Uterus (tissue), 4 donors: ENCODE measurements around the gene NNT. TPM values are rescaled to one million over a fixed set of nuclear protein-coding genes. Genes with fewer than 3 reads are reported as not detected.

ENCODE experiments used
- DNase-seq, 2 donors: peaks; one replicate each; pipeline ENCODE4 v3.0.0-alpha.2; 2019 to 2020
- H3K27ac ChIP-seq, 2 donors: fragments of 200-600 bp; sonication (generic); 1 replicate in 1 of 2; 2 replicates in 1 of 2; pipeline ENCODE4 v1.5.1; 2016 to 2018
- H3K27me3 ChIP-seq, 2 donors: fragments of 200-600 bp; sonication (generic); one replicate each; pipeline ENCODE4 v1.5.1; 2018 to 2019; ENCODE audit warnings: control low read depth in 1 of 2
- H3K36me3 ChIP-seq, 2 donors: fragments of 200-600 bp; sonication (generic); one replicate each; pipeline ENCODE4 v1.5.1; 2019; ENCODE audit warnings: control low read depth in 1 of 2
- H3K4me1 ChIP-seq, 2 donors: fragments of 200-600 bp; sonication (generic); one replicate each; pipeline ENCODE4 v1.5.1; 2018 to 2019; ENCODE audit warnings: control low read depth in 1 of 2
- H3K4me3 ChIP-seq, 2 donors: fragments of 200-600 bp; sonication (generic); 1 replicate in 1 of 2; 2 replicates in 1 of 2; pipeline ENCODE4 v1.5.1; 2018 to 2019; ENCODE audit warnings: mild to moderate bottlenecking in 1 of 2
- H3K9me3 ChIP-seq, 2 donors: fragments of 200-600 bp; sonication (generic); one replicate each; pipeline ENCODE4 v1.5.1; 2019; ENCODE audit warnings: control low read depth in 1 of 2
- POLR2A ChIP-seq, 2 donors: fragments of 450-650 bp; IDR thresholded peaks; one replicate each; pipeline ENCODE4 v1.6.1; 2016; ENCODE audit warnings: antibody characterized with exemption in 2 of 2, mild to moderate bottlenecking in 1 of 2, moderate library complexity in 1 of 2
- intact Hi-C: fragments of 100-400 bp; cut with DNase I; formaldehyde crosslinking; loops from one replicate; pipeline ENCODE4 v1.15.1; 2023; ENCODE audit warnings: low total_unique reads
- total RNA-seq, 4 donors: library from RNA; depleted of rRNA in 3 of 4; stranded (reverse); fragments of >200 nt in 3 of 4; gene quantifications; one replicate each; pipeline versions ENCODE4 v1.1.0 to v1.2.4, GENCODE V29; 2014 to 2023
- TF ChIP-seq, protein P1 (sequence below), 4 experiments: fragments of 200-600 bp in 2 of 4; fragments of 450-650 bp in 2 of 4; sonication (generic) in 2 of 4; IDR thresholded peaks; one replicate each; pipeline ENCODE4 v1.5.1; 2016 to 2019; ENCODE audit warnings: antibody characterized with exemption in 4 of 4, mild to moderate bottlenecking in 2 of 4, moderate library complexity in 1 of 4
- donor health status: DM: yes; HTN: yes; CAD: no.

NNT gene
- total RNA-seq, 4 donors from 2014 or later, result 25.3 to 112 (median 43.8) TPM

DNA sequence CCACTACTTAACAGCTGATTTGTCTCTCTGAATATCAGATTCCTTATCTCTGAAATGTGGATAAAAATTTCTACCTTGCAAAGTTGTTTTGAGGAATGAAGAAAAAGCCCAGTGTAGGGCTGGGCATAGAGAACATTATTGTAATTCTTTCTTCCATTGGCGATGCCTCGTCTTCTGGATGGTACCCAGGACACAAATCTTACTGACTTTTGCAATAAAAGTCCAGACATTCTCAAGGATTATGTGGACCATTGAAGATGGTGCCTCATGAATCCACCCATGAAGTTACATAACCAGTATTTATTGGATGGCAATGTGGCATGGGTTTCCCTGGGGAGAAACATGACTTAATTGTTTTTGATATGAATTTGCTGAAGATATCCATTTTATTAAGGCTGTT, 33.1 kb downstream of the NNT start:
- no peaks in the 10 kb centered on the region for H3K9me3 ChIP-seq
- H3K36me3 ChIP-seq, result no peaks in the 10 kb centered on the region
- peaks cover 0 to under 1% of the 10 kb centered on the region in 2 donors for H3K4me1 ChIP-seq
- peak overlapping the region in 1 of 2 donors; percentile 5 for H3K27ac ChIP-seq
- no peak for DNase-seq
- no peak for TF ChIP-seq POLR2A (IDR thresholded peaks at IDR 0.05)
- TF ChIP-seq, protein P1, sequence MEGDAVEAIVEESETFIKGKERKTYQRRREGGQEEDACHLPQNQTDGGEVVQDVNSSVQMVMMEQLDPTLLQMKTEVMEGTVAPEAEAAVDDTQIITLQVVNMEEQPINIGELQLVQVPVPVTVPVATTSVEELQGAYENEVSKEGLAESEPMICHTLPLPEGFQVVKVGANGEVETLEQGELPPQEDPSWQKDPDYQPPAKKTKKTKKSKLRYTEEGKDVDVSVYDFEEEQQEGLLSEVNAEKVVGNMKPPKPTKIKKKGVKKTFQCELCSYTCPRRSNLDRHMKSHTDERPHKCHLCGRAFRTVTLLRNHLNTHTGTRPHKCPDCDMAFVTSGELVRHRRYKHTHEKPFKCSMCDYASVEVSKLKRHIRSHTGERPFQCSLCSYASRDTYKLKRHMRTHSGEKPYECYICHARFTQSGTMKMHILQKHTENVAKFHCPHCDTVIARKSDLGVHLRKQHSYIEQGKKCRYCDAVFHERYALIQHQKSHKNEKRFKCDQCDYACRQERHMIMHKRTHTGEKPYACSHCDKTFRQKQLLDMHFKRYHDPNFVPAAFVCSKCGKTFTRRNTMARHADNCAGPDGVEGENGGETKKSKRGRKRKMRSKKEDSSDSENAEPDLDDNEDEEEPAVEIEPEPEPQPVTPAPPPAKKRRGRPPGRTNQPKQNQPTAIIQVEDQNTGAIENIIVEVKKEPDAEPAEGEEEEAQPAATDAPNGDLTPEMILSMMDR (IDR thresholded peaks at IDR 0.05), result no peak
- H3K4me3 ChIP-seq, result no peak overlapping the region
- intact Hi-C loops, result no loop called here
- H3K27me3 ChIP-seq, result no peaks in the 10 kb centered on the region

DNA sequence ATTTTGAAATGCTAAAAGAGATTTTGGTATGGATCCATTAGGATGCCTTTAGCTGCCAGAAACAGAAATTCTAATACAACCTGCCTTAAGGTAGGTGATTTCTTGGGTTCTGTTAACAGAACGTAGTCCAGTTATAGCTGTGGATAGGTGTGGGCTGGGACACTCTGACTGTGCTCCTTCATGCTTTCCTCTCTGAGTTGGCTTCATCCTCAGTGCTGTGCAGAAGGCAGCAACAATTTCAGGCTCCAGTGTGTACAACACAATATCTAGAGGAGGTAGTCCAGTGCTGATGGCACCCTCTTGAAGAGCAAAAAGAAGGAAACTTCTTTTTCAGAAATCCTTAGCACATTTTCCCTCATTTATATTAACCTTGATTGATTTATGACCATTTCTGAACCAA, 34.4 kb downstream of the NNT start:
- Histone ChIP-seq H3K27ac (no peak overlapping the region), H3K4me3 (no peak overlapping the region), H3K9me3 (no peaks in the 10 kb centered on the region), H3K27me3 (no peaks in the 10 kb centered on the region), H3K36me3 (no peaks in the 10 kb centered on the region), H3K4me1 (no peaks in the 10 kb centered on the region)
- TF ChIP-seq, protein P1 (IDR thresholded peaks at IDR 0.05), result no peak
- intact Hi-C loops, result no loop called here
- no peak for DNase-seq

DNA sequence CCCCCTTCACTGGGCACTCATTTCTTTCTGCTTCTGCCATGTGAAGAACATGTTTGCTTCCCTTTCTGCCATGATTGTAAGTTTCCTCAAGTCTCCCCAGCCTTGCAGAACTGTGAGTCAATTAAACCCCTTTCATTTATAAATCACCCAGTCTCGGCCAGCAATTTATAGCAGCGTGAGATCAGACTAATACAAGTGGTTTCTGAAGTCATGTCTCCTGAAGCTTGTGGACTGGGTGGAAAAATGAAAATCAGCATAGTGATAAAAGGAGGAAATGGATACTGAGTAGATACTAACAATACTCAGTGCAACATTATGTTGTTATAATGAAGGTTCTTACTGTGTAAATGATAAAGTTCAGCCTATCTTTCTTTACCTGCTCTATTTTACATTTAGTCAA, 35.1 kb downstream of the NNT start:
- DNase-seq, result no peak
- TF ChIP-seq, protein P1 (IDR thresholded peaks at IDR 0.05), result no peak
- no peak for TF ChIP-seq POLR2A (IDR thresholded peaks at IDR 0.05)
- Histone ChIP-seq H3K27me3 (no peaks in the 10 kb centered on the region), H3K27ac (no peak overlapping the region), H3K4me1 (no peaks in the 10 kb centered on the region), H3K4me3 (no peak overlapping the region), H3K9me3 (no peaks in the 10 kb centered on the region), H3K36me3 (no peaks in the 10 kb centered on the region)
- intact Hi-C loops, result no loop called here

DNA sequence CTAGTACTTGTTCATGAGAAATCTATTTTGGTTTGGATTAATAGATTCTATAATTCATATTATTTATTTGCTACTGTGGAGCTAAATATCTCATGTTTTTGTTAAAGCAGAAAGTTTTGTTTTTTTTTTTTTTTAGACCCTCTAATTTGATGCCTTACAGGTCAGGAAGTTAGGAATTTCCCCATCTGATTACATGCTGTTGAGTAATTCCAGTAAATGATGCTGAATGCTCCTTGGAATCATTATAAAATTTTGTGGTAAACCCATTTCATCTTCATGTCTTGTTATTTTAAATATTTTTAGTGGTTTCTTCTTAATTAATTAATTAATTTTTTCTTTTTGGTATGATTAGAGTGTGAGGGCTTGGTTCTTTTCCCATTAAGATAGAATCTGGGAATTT, 35.6 kb downstream of the NNT start:
- TF ChIP-seq, protein P1 (IDR thresholded peaks at IDR 0.05), result no peak
- TF ChIP-seq POLR2A (IDR thresholded peaks at IDR 0.05), result no peak
- no peak overlapping the region for H3K27ac ChIP-seq
- H3K36me3 ChIP-seq, result no peaks in the 10 kb centered on the region
- intact Hi-C loops, result no loop called here
- no peaks in the 10 kb centered on the region for H3K9me3 ChIP-seq
- no peaks in the 10 kb centered on the region for H3K4me1 ChIP-seq
- no peak overlapping the region for H3K4me3 ChIP-seq
- no peak for DNase-seq
- no peaks in the 10 kb centered on the region for H3K27me3 ChIP-seq

DNA sequence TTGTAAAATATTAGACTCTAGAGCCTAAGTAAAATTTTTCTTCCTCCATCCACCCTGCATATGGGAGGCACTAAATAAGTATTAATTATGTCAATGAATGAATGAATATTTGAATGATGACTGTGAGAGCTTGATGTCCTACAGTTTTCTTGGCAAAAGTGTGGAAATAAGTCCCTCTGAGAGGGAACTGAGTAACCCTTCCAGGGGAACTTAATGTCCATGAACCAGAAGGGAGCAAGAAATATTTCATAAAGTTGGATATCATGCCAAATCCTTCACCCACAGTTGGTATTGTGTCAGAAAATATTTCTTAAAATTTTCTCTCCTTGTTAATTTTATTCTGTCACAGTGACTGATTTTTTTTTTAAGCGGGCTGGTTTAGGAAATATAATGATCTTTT, 36.6 kb downstream of the NNT start:
- Histone ChIP-seq H3K36me3 (no peaks in the 10 kb centered on the region), H3K4me3 (no peak overlapping the region), H3K9me3 (no peaks in the 10 kb centered on the region), H3K4me1 (no peaks in the 10 kb centered on the region), H3K27me3 (no peaks in the 10 kb centered on the region), H3K27ac (no peak overlapping the region)
- intact Hi-C loops, result no loop called here
- DNase-seq, result no peak
- TF ChIP-seq, protein P1 (IDR thresholded peaks at IDR 0.05), result no peak
- no peak for TF ChIP-seq POLR2A (IDR thresholded peaks at IDR 0.05)
